A549 (cell line): Measurements from ENCODE around the gene CD81. TPM values are rescaled to one million over a fixed set of nuclear protein-coding genes. Genes with fewer than 3 reads are reported as not detected.

ENCODE experiments used
- ATAC-seq, 2 experiments: fragments of 200-7000 bp in 1 of 2; fragments of >200 bp in 1 of 2; cut with Nextera tagmentation in 1 of 2; cut with Tn5 transposase in 1 of 2; 3 replicates each; pipeline versions ENCODE4 v1.8.0 to v1.9.1; 2018 to 2020; ENCODE audit warnings: mild to moderate bottlenecking in 1 of 2, moderate library complexity in 1 of 2
- CTCF ChIA-PET: fragments of 300-600 bp; sonication (Branson Sonifier 250); formaldehyde crosslinking; extraction: SDS; loops from one replicate; lab custom pipeline; 2021; ENCODE audit warnings: antibody characterized with exemption, inconsistent platforms; lab: Yijun Ruan, JAX
- POLR2A ChIA-PET: fragments of 350-600 bp; formaldehyde crosslinking; extraction: SDS; loops from one replicate; lab custom pipeline; 2021; ENCODE audit warnings: antibody characterized with exemption, inconsistent platforms; lab: Yijun Ruan, JAX
- DNase-seq, 2 experiments: peaks; one replicate each; pipeline versions ENCODE4 v3.0.0 to v3.0.0-alpha.2; 2011 to 2016; ENCODE audit warnings: low read depth in 1 of 2, low spot score in 1 of 2
- FAIRE-seq: peaks from 2 replicates; lab custom pipeline; 2011; peaks lifted over from hg19 to GRCh38; lab: Jason Lieb, UNC
- H3K27ac ChIP-seq, 2 experiments: fragments of >200 bp; sonication (Bioruptor Twin); formaldehyde crosslinking; 3 replicates each; pipeline ENCODE4 v1.5.1; 2016 to 2017
- H3K4me1 ChIP-seq: fragments of >200 bp; sonication (Bioruptor Twin); formaldehyde crosslinking; 3 replicates; pipeline ENCODE4 v1.6.1; 2016
- H3K4me2 ChIP-seq: fragments of >200 bp; sonication (Bioruptor Twin); formaldehyde crosslinking; 3 replicates; pipeline ENCODE4 v1.6.1; 2016
- H3K4me3 ChIP-seq: fragments of >200 bp; sonication (Bioruptor Twin); formaldehyde crosslinking; 3 replicates; pipeline ENCODE4 v1.5.1; 2016
- H3K9me3 ChIP-seq: fragments of >200 bp; sonication (Bioruptor Twin); formaldehyde crosslinking; 3 replicates; pipeline ENCODE4 v1.6.1; 2016
- BCL3 ChIP-seq: fragments of >200 bp; sonication (Bioruptor Twin); formaldehyde crosslinking; IDR thresholded peaks from 3 replicates; pipeline ENCODE4 v1.6.1; 2016
- BHLHE40 ChIP-seq: IDR thresholded peaks from 2 replicates; pipeline ENCODE4 v1.6.1; 2012; ENCODE audit warnings: low read depth, low read length, inconsistent platforms
- CBX8 ChIP-seq: fragments of 200-600 bp; sonication (generic); IDR thresholded peaks from 2 replicates; pipeline ENCODE4 v1.6.1; 2016
- CEBPB ChIP-seq, 2 experiments: fragments of >200 bp in 1 of 2; sonication (Bioruptor Twin) in 1 of 2; formaldehyde crosslinking in 1 of 2; IDR thresholded peaks; 2 replicates each; pipeline ENCODE4 v1.6.1; 2012 to 2016
- CHD4 ChIP-seq: fragments of 200-600 bp; sonication (generic); IDR thresholded peaks from 2 replicates; pipeline ENCODE4 v1.6.1; 2016; ENCODE audit warnings: antibody characterized with exemption, mild to moderate bottlenecking, borderline replicate concordance
- CTCF ChIP-seq: fragments of >200 bp; sonication (Bioruptor Twin); formaldehyde crosslinking; IDR thresholded peaks from 3 replicates; pipeline ENCODE4 v1.5.1; 2016
- EHF ChIP-seq: fragments of 250-450 bp; sonication (Bioruptor Pico); IDR thresholded peaks from 2 replicates; pipeline ENCODE4 v1.5.0; 2020; ENCODE audit warnings: mild to moderate bottlenecking
- EP300 ChIP-seq, 2 experiments: fragments of >200 bp; sonication (Bioruptor Twin); formaldehyde crosslinking; IDR thresholded peaks; 2 replicates in 1 of 2; 3 replicates in 1 of 2; pipeline ENCODE4 v1.6.1; 2016 to 2017
- ESRRA ChIP-seq: fragments of 150-350 bp; IDR thresholded peaks from 2 replicates; pipeline ENCODE4 v1.6.1; 2014; ENCODE audit warnings: mild to moderate bottlenecking, low read length, borderline replicate concordance
- FOSB ChIP-seq: fragments of 250-450 bp; sonication (Bioruptor Pico); IDR thresholded peaks from 2 replicates; pipeline ENCODE4 v1.5.0; 2020; ENCODE audit warnings: mild to moderate bottlenecking, moderate library complexity
- GATA3 ChIP-seq: IDR thresholded peaks from 2 replicates; pipeline ENCODE4 v1.6.1; 2012; ENCODE audit warnings: borderline replicate concordance
- HES2 ChIP-seq: fragments of >200 bp; sonication (Bioruptor Twin); formaldehyde crosslinking; IDR thresholded peaks from 2 replicates; pipeline ENCODE4 v1.6.1; 2016
- HEYL ChIP-seq: fragments of 250-450 bp; sonication (Bioruptor Pico); IDR thresholded peaks from 2 replicates; pipeline ENCODE4 v1.8.0; 2021; ENCODE audit warnings: mild to moderate bottlenecking, moderate library complexity
- JUN ChIP-seq, 2 experiments: fragments of >200 bp; sonication (Bioruptor Twin); formaldehyde crosslinking; IDR thresholded peaks; 2 replicates in 1 of 2; 3 replicates in 1 of 2; pipeline ENCODE4 v1.6.1; 2016 to 2017
- JUNB ChIP-seq: fragments of >200 bp; sonication (Bioruptor Twin); formaldehyde crosslinking; IDR thresholded peaks from 2 replicates; pipeline ENCODE4 v1.6.1; 2016
- KDM1A ChIP-seq: fragments of 200-600 bp; sonication (generic); IDR thresholded peaks from 2 replicates; pipeline ENCODE4 v1.6.1; 2016; ENCODE audit warnings: low read depth, mild to moderate bottlenecking
- MAX ChIP-seq: IDR thresholded peaks from 2 replicates; pipeline ENCODE4 v1.6.1; 2012
- NPAS2 ChIP-seq: fragments of 250-450 bp; sonication (Bioruptor Pico); IDR thresholded peaks from 2 replicates; pipeline ENCODE4 v1.8.0; 2022; ENCODE audit warnings: mild to moderate bottlenecking, moderate library complexity, borderline replicate concordance
- POLR2A ChIP-seq: IDR thresholded peaks from 2 replicates; pipeline ENCODE4 v1.6.1; 2012; ENCODE audit warnings: mild to moderate bottlenecking, low read length
- RCOR1 ChIP-seq: fragments of 150-350 bp; IDR thresholded peaks from 2 replicates; pipeline ENCODE4 v1.6.1; 2014; ENCODE audit warnings: antibody characterized with exemption, low read length, low read depth
- REST ChIP-seq: fragments of 200-600 bp; sonication (generic); IDR thresholded peaks from 2 replicates; pipeline ENCODE4 v1.6.1; 2016; ENCODE audit warnings: antibody characterized with exemption, mild to moderate bottlenecking, moderate library complexity
- RFX5 ChIP-seq: fragments of 450-650 bp; IDR thresholded peaks from 2 replicates; pipeline ENCODE4 v1.7.1; 2014; ENCODE audit warnings: antibody characterized with exemption, mild to moderate bottlenecking, moderate library complexity
- ZFP36 ChIP-seq: fragments of 450-650 bp; IDR thresholded peaks from 2 replicates; pipeline ENCODE4 v1.6.1; 2014; ENCODE audit warnings: borderline replicate concordance; ENCODE audit not compliant: partially characterized antibody
- ZNF302 ChIP-seq: fragments of 250-450 bp; sonication (Bioruptor Pico); IDR thresholded peaks from 2 replicates; pipeline ENCODE4 v1.9.0; 2021; ENCODE audit warnings: inconsistent platforms, mild to moderate bottlenecking, moderate library complexity
- ZSCAN20 ChIP-seq: fragments of 250-450 bp; sonication (Bioruptor Pico); IDR thresholded peaks from 2 replicates; pipeline ENCODE4 v1.8.0; 2022; ENCODE audit warnings: mild to moderate bottlenecking, moderate library complexity
- WGBS: methylation state at CpG from one replicate; pipeline ENCODE4 v1.1.6; 2017; ENCODE audit errors: missing lambda C conversion rate; 5-methylcytosine and 5-hydroxymethylcytosine counted together
- polyA minus RNA-seq: library from RNA; depleted of rRNA, polyadenylated mRNA; stranded (reverse); fragments of >200 nt; gene quantifications from 2 replicates; pipeline ENCODE4 v1.2.3, GENCODE V29; 2011; rRNA and poly(A)+ RNA removed
- polyA plus RNA-seq, 4 experiments: library from polyadenylated mRNA; depleted of rRNA in 3 of 4; stranded (reverse); fragments of >200 nt; fragmentation: RNase III in 1 of 4; extraction: RNeasy Plus Mini Kit Qiagen cat#74134 plus additional on column Dnase treatment in 1 of 4; gene quantifications; 2 replicates in 3 of 4; 3 replicates in 1 of 4; pipeline ENCODE4 v1.2.3, GENCODE V29; 2011 to 2017

CD81 gene
- 125 and 160 TPM in 2 replicates for polyA plus RNA-seq (2011; rRNA removed)
- 315 and 426 TPM in 2 replicates for polyA plus RNA-seq (2012; cell fraction: cytosol; rRNA removed)
- 579 and 616 TPM in 2 replicates for polyA plus RNA-seq (2012; cell fraction: nucleus; rRNA removed)
- polyA plus RNA-seq (2017; fragmentation: RNase III; extraction: RNeasy Plus Mini Kit Qiagen cat#74134 plus additional on column Dnase treatment) = 247 to 256 TPM (median 251 TPM) in 3 replicates
- 300 and 345 TPM in 2 replicates for polyA minus RNA-seq

- Histone ChIP-seq H3K9me3 (no peaks in the 10 kb centered on the region), H3K4me2 (peak within 1 kb of the TSS; percentile 91), H3K27ac (peak within 1 kb of the TSS; percentile 92 to 98), H3K4me1 (peaks cover 32% of the 10 kb centered on the region), H3K4me3 (peak within 1 kb of the TSS; percentile 100)
- FAIRE-seq (no peak), ATAC-seq (peak; percentile 38 to 80), DNase-seq (peak; percentile 32 to 41)
- 36% methylated on average over 4 of the region's 65 CpGs for WGBS
- peak in 1 of 2 experiments; percentile 60; a peak in 1 of 5 replicates for TF ChIP-seq JUN (IDR thresholded peaks at IDR 0.05)
- peak; percentile 69; the same call in 2 of the 3 replicates for TF ChIP-seq BCL3
- TF ChIP-seq CEBPB (IDR thresholded peaks at IDR 0.05) = no peak
- TF ChIP-seq POLR2A = peak; percentile 89
- TF ChIP-seq ESRRA = no peak
- TF ChIP-seq HEYL (CRISPR knock-in tag) = no peak
- no peak for TF ChIP-seq CTCF
- TF ChIP-seq ZFP36 = peak; percentile 91
- no peak for TF ChIP-seq JUNB
- POLR2A ChIA-PET = interaction anchor here (0.5 to 2.8 kb wide), 14 partner anchors 9 to 1871 kb away, joined by 3 to 26 read pairs (median 4); partner anchors contain the start of gene TSSC4
- CTCF ChIA-PET = interaction anchor here (1.2 to 3.8 kb wide), 6 partner anchors 10 to 156 kb away, joined by 3 to 19 read pairs (median 4); partner anchors contain the start of gene TSSC4
Measured at GRCh38 chr11:2376751-2377451, at the start of gene CD81. Gene CD81, plus strand, starts transcription at chr11:2377310. Its CDS starts 240 bp downstream, at chr11:2377550.

GRCh38 chr11:2328021-2328420, 49.1 kb upstream of the CD81 start:
- no peak overlapping the region for H3K4me3 ChIP-seq
- FAIRE-seq (no peak), ATAC-seq (no peak), DNase-seq (no peak)
- 69% methylated on average over 11 of the region's 11 CpGs for WGBS
- TF ChIP-seq CEBPB (IDR thresholded peaks at IDR 0.05) (no peak), CBX8 (no peak), NPAS2 (CRISPR knock-in tag) (no peak), BHLHE40 (no peak), HEYL (CRISPR knock-in tag) (no peak), RFX5 (no peak), HES2 (no peak), EP300 (IDR thresholded peaks at IDR 0.05) (no peak), ZNF302 (CRISPR knock-in tag) (no peak), KDM1A (no peak)
- H3K4me2 ChIP-seq = no peak overlapping the region
- POLR2A ChIA-PET = no interaction called here
- H3K27ac ChIP-seq = no peak overlapping the region
- CTCF ChIA-PET = interaction anchor here (1.6 kb wide), 1 partner anchor 91 kb away, joined by 4 read pairs; no protein-coding TSS in a partner anchor
- H3K9me3 ChIP-seq = no peaks in the 10 kb centered on the region
- no peaks in the 10 kb centered on the region for H3K4me1 ChIP-seq

GRCh38 chr11:2328656-2329354, 48.3 kb upstream of the CD81 start:
- Histone ChIP-seq H3K4me3 (no peak overlapping the region), H3K9me3 (no peaks in the 10 kb centered on the region), H3K4me2 (no peak overlapping the region), H3K4me1 (no peaks in the 10 kb centered on the region), H3K27ac (no peak overlapping the region)
- WGBS = 69% methylated on average over 15 of the region's 15 CpGs
- no peak for FAIRE-seq
- POLR2A ChIA-PET = no interaction called here
- no peak for DNase-seq
- ATAC-seq = no peak
- CTCF ChIA-PET = interaction anchor here (0.6 to 1.9 kb wide), 3 partner anchors 23 to 560 kb away, joined by 3 to 8 read pairs (median 4); no protein-coding TSS in a partner anchor
- TF ChIP-seq EHF (CRISPR knock-in tag) = no peak
- no peak for TF ChIP-seq RFX5
- no peak for TF ChIP-seq ZSCAN20
- TF ChIP-seq ESRRA = no peak
- no peak for TF ChIP-seq FOSB
- no peak for TF ChIP-seq MAX
- no peak for TF ChIP-seq REST
- TF ChIP-seq RCOR1 = no peak
- TF ChIP-seq JUN (IDR thresholded peaks at IDR 0.05) = no peak
- no peak for TF ChIP-seq GATA3
- no peak for TF ChIP-seq CHD4
